Activated CD8-positive, alpha-beta T cell treated with anti-CD3 and anti-CD28 coated beads for 36 hours (primary cell): Measurements from ENCODE around the gene SPSB2. TPM values are rescaled to one million over a fixed set of nuclear protein-coding genes. Genes with fewer than 3 reads are reported as not detected.

Experiments used
- ATAC-seq: fragments of 200-7000 bp; cut with Tn5 transposase; one replicate; pipeline ENCODE4 v1.10.0; 2021; ENCODE audit warnings: mild to moderate bottlenecking, moderate library complexity
- CTCF ChIA-PET: fragments of 350-600 bp; sonication (Branson Sonifier 250); formaldehyde crosslinking; loops from one replicate; lab custom pipeline; 2021; ENCODE audit warnings: antibody characterized with exemption; lab: Charles Lee
- POLR2A ChIA-PET: fragments of 350-600 bp; sonication (Branson Sonifier 250); formaldehyde crosslinking; loops from one replicate; lab custom pipeline; 2021; ENCODE audit warnings: antibody characterized with exemption; lab: Charles Lee
- DNase-seq: peaks from one replicate; pipeline ENCODE4 v3.0.0-alpha.2; 2020
- H3K27ac Mint-ChIP-seq: one replicate; pipeline ENCODE4 v1.8.0; 2021; ENCODE audit warnings: mild to moderate bottlenecking, mixed read lengths
- H3K27me3 Mint-ChIP-seq: one replicate; pipeline ENCODE4 v1.8.0; 2021; ENCODE audit warnings: mixed read lengths
- H3K36me3 Mint-ChIP-seq: one replicate; pipeline ENCODE4 v1.8.0; 2021; ENCODE audit warnings: low read depth, mixed read lengths
- H3K4me1 Mint-ChIP-seq: one replicate; pipeline ENCODE4 v1.8.0; 2021; ENCODE audit warnings: low read depth, mixed read lengths
- H3K4me3 Mint-ChIP-seq: one replicate; pipeline ENCODE4 v1.8.0; 2021; ENCODE audit warnings: mild to moderate bottlenecking, moderate library complexity, mixed read lengths
- H3K9me3 Mint-ChIP-seq: one replicate; pipeline ENCODE4 v1.8.0; 2021; ENCODE audit warnings: mixed read lengths
- CTCF ChIP-seq: fragments of 200-600 bp; IDR thresholded peaks from one replicate; pipeline ENCODE4 v1.8.0; 2022; ENCODE audit warnings: antibody characterized with exemption, mild to moderate bottlenecking
- intact Hi-C: fragments of 100-400 bp; cut with micrococcal nuclease; formaldehyde crosslinking; loops from one replicate; pipeline ENCODE4 v1.10.0; 2022
- total RNA-seq, 2 experiments: library from RNA; stranded (reverse); gene quantifications; one replicate each; pipeline ENCODE4 v1.2.3, GENCODE V29; 2021

Gene SPSB2
- total RNA-seq, 2 experiments from 2014 or later = 2.2 to 2.6 TPM

DNA sequence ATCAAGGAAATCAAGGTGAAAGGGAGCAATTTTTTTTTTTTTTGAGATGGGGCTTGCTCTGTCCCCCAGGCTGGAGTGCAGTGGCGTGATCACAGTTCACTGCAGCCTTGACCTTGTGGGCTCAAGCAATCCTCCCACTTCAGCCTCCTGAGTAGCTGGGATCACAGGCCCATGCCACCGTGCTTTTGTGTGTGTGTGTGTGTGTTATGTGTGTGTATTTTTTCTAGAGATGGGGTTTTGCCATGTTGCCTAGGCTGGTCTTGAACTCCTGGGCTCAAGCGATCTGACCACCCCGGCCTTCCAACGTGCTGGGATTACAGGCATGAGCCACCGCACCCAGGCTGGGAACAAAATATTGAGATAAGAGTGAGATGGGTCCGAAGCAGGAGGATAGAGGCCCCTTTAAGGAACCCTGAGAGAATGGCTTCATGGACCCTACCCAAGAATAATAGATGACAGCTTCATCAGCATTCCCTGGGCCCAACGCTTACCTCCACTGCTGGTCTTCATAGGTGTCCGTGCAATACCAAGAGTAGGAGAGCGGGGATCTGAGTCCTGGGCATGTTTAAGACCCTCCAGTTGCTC lies 23.0 kb downstream of the SPSB2 start:
- Mint-ChIP-seq H3K27ac (peak overlapping the region; percentile 51), H3K36me3 (peaks cover 34% of the 10 kb centered on the region), H3K4me1 (peaks cover 29% of the 10 kb centered on the region), H3K9me3 (no peaks in the 10 kb centered on the region), H3K4me3 (peak overlapping the region; percentile 86), H3K27me3 (no peaks in the 10 kb centered on the region)
- ChIA-PET POLR2A (interaction anchor here (0.6 to 11.4 kb wide), 4 partner anchors 13 to 227 kb away, joined by 3 to 218 read pairs (median 12); partner anchors contain the start of genes C12orf57, RNU7-1, SPSB2 and TPI1), CTCF (interaction anchor here (2.5 to 7.2 kb wide), 6 partner anchors 11 to 126 kb away, joined by 7 to 124 read pairs (median 28); partner anchors contain the start of genes COPS7A, GNB3, MLF2 and SPSB2)
- intact Hi-C loops = no loop called here
- DNase-seq = no peak
- no peak for ATAC-seq
- no peak for TF ChIP-seq CTCF

DNA sequence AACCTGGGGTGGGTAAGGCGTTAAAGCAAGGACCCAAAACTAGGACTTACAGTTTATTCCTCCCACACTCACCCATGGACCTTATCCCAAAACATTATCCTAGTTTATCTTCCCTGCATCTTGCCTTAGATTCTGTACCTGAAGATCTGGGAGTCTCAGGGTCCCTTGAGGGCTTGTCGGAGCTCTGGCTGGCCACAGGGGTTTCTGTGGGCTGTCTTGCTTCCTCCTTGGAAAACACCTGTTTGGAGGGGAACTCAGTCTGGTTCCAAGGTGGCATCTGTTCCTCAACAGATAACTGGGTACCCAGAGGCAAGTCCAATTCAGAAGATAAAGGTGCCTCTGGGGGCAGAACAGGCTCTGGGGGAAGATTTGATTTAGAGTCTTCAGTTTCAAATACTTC lies 23.7 kb downstream of the SPSB2 start:
- ChIA-PET CTCF (interaction anchor here (1.3 to 6.7 kb wide), 5 partner anchors 10 to 23 kb away, joined by 3 to 80 read pairs (median 8); partner anchors contain the start of genes GNB3, SPSB2 and TPI1), POLR2A (interaction anchor here (1.3 to 11.4 kb wide), 3 partner anchors 13 to 78 kb away, joined by 3 to 218 read pairs (median 5); partner anchors contain the start of genes SPSB2 and TPI1)
- no peaks in the 10 kb centered on the region for H3K9me3 Mint-ChIP-seq
- peaks cover 24% of the 10 kb centered on the region for H3K4me1 Mint-ChIP-seq
- peak overlapping the region; percentile 86 for H3K4me3 Mint-ChIP-seq
- ATAC-seq (no peak), DNase-seq (no peak)
- TF ChIP-seq CTCF = no peak
- H3K27me3 Mint-ChIP-seq = no peaks in the 10 kb centered on the region
- no peak overlapping the region for H3K27ac Mint-ChIP-seq
- intact Hi-C loops = no loop called here
- peaks cover 33% of the 10 kb centered on the region for H3K36me3 Mint-ChIP-seq

GRCh38 chr12:6847676-6848075 lies 25.4 kb downstream of the SPSB2 start:
- POLR2A ChIA-PET = interaction anchor here (1.0 to 11.4 kb wide), 2 partner anchors 21 to 280 kb away, joined by 3 to 218 read pairs; partner anchors contain the start of genes SPSB2 and TPI1
- intact Hi-C loops = no loop called here
- TF ChIP-seq CTCF = no peak

DNA sequence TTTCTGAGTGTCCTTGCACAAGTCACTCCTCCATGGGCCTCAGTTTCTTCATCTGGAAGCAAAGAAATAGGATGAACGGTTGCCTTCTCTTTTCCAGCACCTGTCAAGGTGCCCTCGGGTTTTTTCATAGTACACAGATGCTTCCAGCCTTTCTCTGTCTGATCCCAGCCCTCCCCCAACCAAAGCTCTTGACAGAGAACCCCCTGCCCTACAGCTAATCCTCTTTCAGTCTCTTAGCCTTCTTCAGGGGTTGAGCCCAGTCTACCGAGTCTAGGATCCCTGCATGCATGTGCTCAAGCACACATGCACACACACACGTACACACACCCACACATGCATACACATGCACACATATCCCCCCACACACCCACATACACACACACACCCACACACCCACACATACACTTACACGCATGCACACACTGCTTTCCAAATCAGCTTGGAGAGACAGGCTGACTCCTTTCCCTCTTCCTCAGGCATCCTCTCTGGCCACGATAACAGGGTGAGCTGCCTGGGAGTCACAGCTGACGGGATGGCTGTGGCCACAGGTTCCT lies 26.7 kb downstream of the SPSB2 start:
- intact Hi-C loops = no loop called here
- POLR2A ChIA-PET = interaction anchor here (0.5 to 11.4 kb wide), 3 partner anchors 22 to 158 kb away, joined by 3 to 218 read pairs (median 3); partner anchors contain the start of genes SPSB2 and TPI1
- Mint-ChIP-seq H3K4me3 (no peak overlapping the region), H3K27me3 (no peaks in the 10 kb centered on the region), H3K36me3 (peaks cover 26% of the 10 kb centered on the region), H3K27ac (no peak overlapping the region), H3K4me1 (peaks cover 14% of the 10 kb centered on the region), H3K9me3 (no peaks in the 10 kb centered on the region)
- TF ChIP-seq CTCF = no peak
- DNase-seq (no peak), ATAC-seq (no peak)
- CTCF ChIA-PET = interaction anchor here (1.2 kb wide), 1 partner anchor 22 kb away, joined by 3 read pairs; no protein-coding TSS in a partner anchor

More at GRCh38 chr12:6847676-6848075, 25.4 kb downstream of the SPSB2 start:
- Mint-ChIP-seq H3K36me3 (peaks cover 26% of the 10 kb centered on the region), H3K4me3 (no peak overlapping the region), H3K9me3 (no peaks in the 10 kb centered on the region), H3K4me1 (peaks cover 14% of the 10 kb centered on the region), H3K27me3 (no peaks in the 10 kb centered on the region), H3K27ac (no peak overlapping the region)
- CTCF ChIA-PET = interaction anchor here (6.7 kb wide), 1 partner anchor 14 kb away, joined by 80 read pairs; no protein-coding TSS in a partner anchor
- no peak for DNase-seq
- ATAC-seq = no peak
